Activated CD8-positive, alpha-beta memory T cell treated with anti-CD3 and anti-CD28 coated beads, Interleukin-2, amount 50 U/mL, for 1 hour (primary cell): ENCODE data around the gene CCDC154.

ENCODE experiments used
- DNase-seq: peaks from one replicate; pipeline ENCODE4 v3.0.0-alpha.2; 2020; ENCODE audit errors: extremely low read depth

CCDC154 gene

GRCh38 chr16:1425616-1426370, 18.6 kb downstream of the CCDC154 start:
- DNase-seq, result no peak

- DNase-seq, result no peak
Measured at GRCh38 chr16:1424028-1424427, 20.3 kb downstream of the CCDC154 start.

GRCh38 chr16:1422076-1422475, 22.3 kb downstream of the CCDC154 start:
- no peak for DNase-seq

GRCh38 chr16:1420111-1420539, 24.2 kb downstream of the CCDC154 start:
- no peak for DNase-seq

- no peak for DNase-seq
Measured at GRCh38 chr16:1416521-1416941, 27.8 kb downstream of the CCDC154 start.

GRCh38 chr16:1414532-1415260, 29.7 kb downstream of the CCDC154 start, which contains the start of gene UNKL:
Gene UNKL, minus strand, starts transcription at chr16:1414704. Its CDS starts 13 bp downstream, at chr16:1414691.
- DNase-seq, result peak; percentile 38

GRCh38 chr16:1413684-1414531, 30.4 kb downstream of the CCDC154 start:
- DNase-seq, result no peak

- DNase-seq, result no peak
Measured at GRCh38 chr16:1412847-1413246, 31.5 kb downstream of the CCDC154 start.

- DNase-seq, result peak; percentile 93
Measured at GRCh38 chr16:1408171-1408837, 36.1 kb downstream of the CCDC154 start.

GRCh38 chr16:1407753-1408152, 36.6 kb downstream of the CCDC154 start:
- no peak for DNase-seq

- DNase-seq, result no peak
Measured at GRCh38 chr16:1403733-1404132, 40.6 kb downstream of the CCDC154 start.

- DNase-seq, result no peak
Measured at GRCh38 chr16:1403036-1403435, 41.3 kb downstream of the CCDC154 start.

GRCh38 chr16:1401758-1402154, 42.6 kb downstream of the CCDC154 start:
- DNase-seq, result no peak

- DNase-seq, result no peak
Measured at GRCh38 chr16:1401061-1401757, 43.1 kb downstream of the CCDC154 start.

GRCh38 chr16:1398826-1399581, 45.4 kb downstream of the CCDC154 start:
- DNase-seq, result no peak

- no peak for DNase-seq
Measured at GRCh38 chr16:1398351-1398750, 46.0 kb downstream of the CCDC154 start.

GRCh38 chr16:1397779-1398178, 46.6 kb downstream of the CCDC154 start:
- no peak for DNase-seq

GRCh38 chr16:1395444-1396031, 48.8 kb downstream of the CCDC154 start:
- DNase-seq, result no peak

- no peak for DNase-seq
Measured at GRCh38 chr16:1394367-1394951, 49.9 kb downstream of the CCDC154 start.
